HG02798 (cell line): ENCODE data around the gene EFHD2.
"Not testable (repeated sequence)": the region's sequence is repeated elsewhere in the genome, so short reads cannot be mapped to it uniquely, and the experiment has no call there.

Experiments used
- ATAC-seq: cut with Tn5 transposase; IDR thresholded peaks from one replicate; pipeline ENCODE4 v1.9.1; 2021; ENCODE audit warnings: mild to moderate bottlenecking; ENCODE audit not compliant: unreplicated experiment, poor library complexity

The EFHD2 gene

DNA sequence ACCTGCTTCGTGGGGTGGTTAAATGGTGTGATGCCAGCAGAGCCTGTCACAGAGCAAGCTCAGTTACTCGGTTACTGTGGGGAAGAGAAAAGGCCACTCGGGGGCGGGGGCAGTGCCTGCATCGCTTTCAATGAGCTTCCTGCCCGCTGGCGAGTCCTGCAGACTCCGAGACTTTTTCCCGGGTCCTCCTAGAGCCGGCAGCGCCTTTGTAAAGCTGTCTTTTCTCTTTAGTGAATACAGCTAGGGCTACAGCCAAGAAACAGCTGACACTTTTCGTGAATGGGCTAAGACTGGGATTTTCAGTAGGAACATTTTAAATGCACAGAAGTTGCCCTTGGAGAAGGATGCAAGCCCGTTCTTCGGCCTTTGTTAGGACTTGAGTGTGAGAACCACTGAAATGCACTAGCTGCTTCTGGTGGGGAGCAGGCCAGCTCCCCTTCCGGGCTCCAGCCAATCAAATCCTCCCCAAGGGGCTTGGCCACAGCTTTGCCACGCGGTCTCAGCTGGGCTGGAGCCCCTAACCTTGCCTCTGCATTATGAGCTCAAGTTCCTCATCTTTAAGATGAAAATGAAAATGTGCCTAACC, 23.4 kb upstream of the EFHD2 start:
- no peak for ATAC-seq

- ATAC-seq: no peak
Observed at GRCh38 chr1:15388201-15388880, 21.3 kb upstream of the EFHD2 start.

DNA sequence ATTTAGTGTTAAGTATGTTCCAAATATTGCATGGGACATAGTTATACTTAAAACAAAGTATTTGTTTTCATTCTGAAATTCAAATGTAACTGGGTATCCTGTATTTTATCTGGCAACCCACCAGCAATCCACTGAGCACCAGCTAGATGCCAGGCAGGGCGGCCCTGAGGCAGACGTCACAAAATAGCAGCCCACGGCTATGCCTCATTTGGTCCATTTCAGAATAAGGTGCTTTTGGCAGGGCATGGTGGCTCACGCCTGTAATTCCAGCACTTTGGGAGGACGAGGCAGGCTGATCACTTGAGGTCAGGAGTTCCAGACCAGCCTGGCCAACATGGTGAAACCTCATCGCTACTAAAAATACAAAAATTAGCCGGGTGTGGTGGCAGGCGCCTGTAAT, 19.9 kb upstream of the EFHD2 start:
- not testable (repeated sequence) for ATAC-seq

DNA sequence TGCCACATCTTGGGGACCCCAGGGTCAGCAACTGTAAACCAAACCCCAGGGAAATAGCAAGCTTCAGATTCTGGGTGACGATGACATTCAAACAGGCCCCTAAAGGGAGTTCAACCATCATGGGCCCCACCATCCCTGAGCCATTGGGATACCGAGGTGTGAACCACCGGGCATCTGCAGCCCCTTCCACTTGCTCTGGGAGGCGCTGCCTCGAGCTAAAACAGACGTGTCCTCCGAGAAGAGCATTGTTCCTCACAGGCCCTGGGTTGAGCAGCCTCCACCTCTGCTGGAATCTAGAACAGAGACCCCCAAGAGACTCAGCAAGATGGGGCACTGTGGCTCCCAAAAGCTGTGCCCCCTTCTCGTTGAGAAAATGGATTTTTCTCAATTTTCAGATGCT, 19.0 kb upstream of the EFHD2 start:
- no peak for ATAC-seq

DNA sequence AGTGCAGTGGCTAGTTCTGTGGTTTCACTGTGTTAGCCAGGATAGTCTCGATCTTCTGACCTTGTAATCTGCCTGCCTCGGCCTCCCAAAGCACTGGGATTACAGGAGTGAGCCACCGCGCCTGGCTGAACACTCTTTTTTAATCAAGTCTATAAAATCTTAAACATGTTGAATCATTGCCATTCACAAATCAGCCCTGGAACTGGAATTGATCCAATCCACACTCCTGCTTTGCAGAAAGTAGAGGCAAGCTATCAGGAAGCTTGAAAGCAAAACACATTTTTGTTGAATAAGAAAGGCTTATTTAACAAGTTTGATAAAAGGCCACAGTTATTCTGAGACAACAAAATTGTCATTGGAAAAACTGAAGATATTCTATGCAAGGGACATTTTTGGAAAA, 18.3 kb upstream of the EFHD2 start:
- ATAC-seq: no peak

- no peak for ATAC-seq
Observed at GRCh38 chr1:15393475-15394257, 16.0 kb upstream of the EFHD2 start.

- no peak for ATAC-seq
Observed at GRCh38 chr1:15394258-15394690, 15.4 kb upstream of the EFHD2 start.

DNA sequence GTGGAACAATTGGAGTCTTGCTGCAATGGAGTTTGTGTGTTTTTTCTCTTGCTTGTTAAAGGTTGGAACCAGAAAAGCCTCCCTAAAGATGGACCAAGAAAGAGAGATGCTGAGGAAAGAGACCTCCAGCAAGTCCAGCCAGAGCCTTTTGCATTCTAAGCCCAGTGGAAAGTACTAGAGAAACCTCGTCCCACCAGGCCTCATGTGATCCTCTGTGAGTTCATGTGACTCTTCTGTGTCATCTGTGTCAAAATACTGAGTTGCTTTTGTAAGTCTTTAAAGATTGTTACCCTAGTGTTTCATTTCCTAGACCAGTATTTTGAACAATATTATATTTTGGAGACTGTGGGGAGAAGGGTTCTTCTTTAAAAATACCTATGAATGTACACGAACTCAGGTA, 12.5 kb upstream of the EFHD2 start:
- ATAC-seq: no peak

GRCh38 chr1:15399710-15400109, 10.0 kb upstream of the EFHD2 start:
- ATAC-seq: no peak

DNA sequence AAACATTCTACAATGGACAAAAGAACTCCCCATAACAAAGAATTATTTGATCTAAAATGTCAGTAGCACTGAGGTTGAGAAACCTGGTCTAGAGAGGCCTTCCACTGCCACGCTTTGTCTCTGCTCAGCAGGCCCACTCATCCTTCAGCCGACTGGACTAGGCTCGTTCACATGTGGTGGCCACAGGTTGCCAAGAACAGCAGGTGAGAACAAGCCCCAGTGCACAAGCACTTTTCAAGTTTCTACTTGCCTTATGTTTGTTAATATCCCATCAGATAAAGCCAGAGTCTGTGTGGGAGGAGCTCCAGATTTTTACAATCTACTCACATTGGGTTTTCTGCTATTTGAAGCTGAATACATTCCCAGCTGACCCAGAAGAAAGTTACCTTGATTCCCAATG, 9.1 kb upstream of the EFHD2 start:
- no peak for ATAC-seq

GRCh38 chr1:15401391-15402055, 8.2 kb upstream of the EFHD2 start:
- ATAC-seq: no peak

GRCh38 chr1:15402809-15403450, 6.8 kb upstream of the EFHD2 start:
- no peak for ATAC-seq

DNA sequence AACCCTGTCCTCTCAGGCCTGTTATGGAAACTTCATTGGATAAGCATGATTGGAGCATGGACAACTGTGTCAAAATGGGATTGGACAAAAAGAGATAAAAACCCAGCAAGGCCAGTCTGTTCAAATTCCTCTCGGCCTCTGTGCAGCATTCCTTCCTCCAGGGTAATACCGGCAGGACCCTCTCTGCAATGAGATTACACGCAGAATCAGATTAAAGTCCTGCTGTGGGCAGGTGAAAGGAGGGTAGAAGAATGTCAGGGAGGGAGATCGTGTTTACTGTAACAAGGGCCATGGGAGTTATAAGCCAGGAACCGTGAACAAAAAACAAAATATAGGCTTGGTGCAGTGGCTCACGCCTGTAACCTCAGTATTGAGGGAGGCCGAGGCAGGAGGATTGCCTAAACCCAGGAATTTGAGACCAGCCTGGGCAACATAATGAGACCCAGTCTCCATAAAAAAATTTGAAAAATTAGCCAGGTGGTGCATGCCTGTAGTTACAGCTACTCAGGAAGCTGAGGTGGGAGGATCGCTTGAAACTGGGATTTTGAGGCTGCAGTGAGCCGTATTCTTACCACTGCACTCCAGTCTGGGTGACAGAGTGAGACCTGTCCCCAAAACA, 5.6 kb upstream of the EFHD2 start:
- ATAC-seq: no peak

DNA sequence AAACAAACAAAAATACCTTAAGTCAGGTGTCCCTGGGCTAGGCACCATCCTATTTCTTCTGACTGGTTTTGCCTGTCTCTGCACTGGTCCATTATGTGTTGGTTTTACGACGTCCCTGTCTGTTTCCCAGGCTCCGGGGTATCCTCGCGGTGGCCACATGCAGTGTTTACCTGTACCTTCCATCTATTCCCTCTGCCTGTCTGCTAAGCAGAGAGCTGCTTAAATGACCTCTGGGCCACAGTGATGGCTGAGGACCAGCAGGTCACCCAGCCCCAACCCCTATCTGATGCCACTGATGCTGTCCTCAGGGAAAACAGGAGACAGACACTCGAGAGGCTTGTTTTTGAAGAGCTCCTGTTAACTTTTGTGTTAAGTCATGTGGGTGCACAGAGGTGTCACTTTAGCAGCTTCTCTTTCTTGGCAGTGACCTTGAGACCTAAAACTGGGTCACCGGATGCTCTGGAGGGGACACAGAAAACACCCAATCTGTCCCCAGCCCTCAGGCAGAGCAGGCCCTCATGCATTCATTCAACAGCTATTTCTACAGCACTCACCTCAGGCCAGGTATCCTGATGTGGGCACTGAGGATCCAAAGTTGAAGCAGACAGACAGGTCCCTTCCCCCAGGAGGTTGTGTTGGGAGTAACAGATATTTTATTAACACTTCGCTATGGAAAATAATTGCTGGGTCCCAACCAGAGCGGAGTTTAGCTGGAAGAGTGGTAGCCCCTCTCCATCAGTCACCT, 4.4 kb upstream of the EFHD2 start:
- ATAC-seq: no peak

DNA sequence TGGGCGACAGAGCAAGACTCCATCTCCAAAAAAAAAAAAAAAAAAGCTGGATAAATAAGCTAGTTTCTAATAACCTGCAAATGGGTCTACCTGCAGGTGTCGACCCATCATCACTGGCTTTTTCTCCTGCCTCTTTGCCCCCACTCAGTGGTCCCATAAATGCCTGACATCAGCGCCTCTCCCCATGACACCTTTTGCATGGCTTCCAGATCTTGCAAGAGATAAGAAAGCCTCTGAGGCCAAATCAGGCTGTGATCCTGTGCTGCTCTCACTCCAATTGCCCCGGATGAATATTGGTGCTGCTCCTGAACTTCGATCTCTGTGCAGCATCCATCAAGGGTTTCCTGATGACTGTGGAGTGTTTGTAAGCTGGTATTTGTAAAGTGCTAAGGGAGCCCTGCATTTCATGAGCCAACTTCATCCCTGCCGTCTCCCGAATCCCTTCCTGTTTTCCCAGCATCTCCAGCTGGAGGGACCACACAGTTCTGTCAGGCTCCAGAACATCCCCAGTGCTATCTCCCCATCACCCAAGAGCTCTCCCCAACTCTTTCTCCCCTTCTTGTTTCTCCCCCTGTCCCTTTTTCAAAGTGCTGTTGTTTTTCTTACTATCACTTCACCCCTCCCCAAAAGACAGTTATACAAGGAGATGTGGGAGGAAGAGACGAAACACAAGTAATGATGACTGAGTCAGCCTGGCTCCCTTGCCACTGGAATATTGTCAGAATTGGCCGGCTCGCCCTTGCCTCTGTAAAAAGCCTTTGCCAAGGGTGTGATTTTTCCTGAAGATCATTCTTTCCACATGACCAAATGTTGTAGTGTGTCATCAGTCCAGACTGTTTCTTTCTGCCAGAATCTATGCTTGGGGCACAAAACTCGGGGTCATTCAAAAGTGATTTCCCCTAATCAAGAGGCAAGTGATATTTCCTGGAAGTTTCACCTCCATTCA, 2.8 kb upstream of the EFHD2 start:
- no peak for ATAC-seq

- no peak for ATAC-seq
Observed at GRCh38 chr1:15407580-15407979, 2.1 kb upstream of the EFHD2 start.

- no peak for ATAC-seq
Observed at GRCh38 chr1:15408890-15409387, 749 bp upstream of the EFHD2 start.

DNA sequence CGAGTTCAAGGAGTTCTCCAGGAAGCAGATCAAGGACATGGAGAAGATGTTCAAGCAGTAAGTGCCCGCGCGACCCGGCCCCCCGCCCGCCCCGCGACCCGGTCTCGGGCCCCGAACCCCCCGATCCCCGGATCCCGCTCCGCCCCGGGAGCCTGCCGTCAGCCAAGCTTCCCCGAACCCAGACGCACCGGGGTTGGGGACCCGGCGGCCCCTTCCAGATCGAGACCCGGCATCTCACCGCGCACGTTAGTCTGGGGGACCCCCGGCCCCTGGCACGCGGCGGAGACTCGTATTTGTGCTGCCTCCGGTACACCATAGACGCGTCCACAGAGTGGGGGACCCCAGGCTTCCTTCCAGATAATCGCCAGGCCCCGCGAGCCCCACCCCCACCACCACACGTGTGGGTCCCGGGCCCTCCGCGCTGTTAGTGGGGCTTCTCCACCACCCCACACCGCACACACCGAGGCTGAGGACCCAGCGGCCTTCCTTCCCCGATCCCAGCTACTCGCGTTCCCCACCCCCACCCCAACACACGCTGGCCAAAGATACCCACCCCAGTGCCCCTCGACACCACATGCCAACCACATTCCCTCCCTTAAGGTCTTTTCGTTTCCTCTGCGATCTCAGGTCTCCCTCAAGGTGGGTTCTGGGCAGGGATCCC, 665 bp downstream of the EFHD2 start:
- ATAC-seq: no peak
